IMR-90 (cell line): Measurements from ENCODE around the gene ZSCAN25. TPM values are rescaled to one million over a fixed set of nuclear protein-coding genes. Genes with fewer than 3 reads are reported as not detected.

Experiments
- ATAC-seq: fragments of 200-7000 bp; cut with Tn5 transposase; 2 replicates; pipeline ENCODE4 v1.9.1; 2020; ENCODE audit warnings: low read depth, mild to moderate bottlenecking, moderate library complexity
- BruUV-seq: library from RNA; stranded (reverse); fragments of 400-500 nt; replicated peaks from 2 replicates; lab custom pipeline; 2021; lab: Mats Ljungman, UMichigan
- CTCF ChIA-PET: fragments of 300-600 bp; formaldehyde crosslinking; extraction: SDS; loops from one replicate; lab custom pipeline; 2021; ENCODE audit warnings: antibody characterized with exemption; lab: Yijun Ruan, JAX
- POLR2A ChIA-PET: fragments of 300-600 bp; sonication (Branson Sonifier 250); formaldehyde crosslinking; loops from one replicate; lab custom pipeline; 2022; ENCODE audit warnings: antibody characterized with exemption; ENCODE audit not compliant: unreplicated experiment; lab: Charles Lee
- DNase-seq: peaks from one replicate; pipeline ENCODE4 v3.0.0; 2013
- H2AFZ ChIP-seq: replicated peaks from 2 replicates; pipeline ENCODE3; 2013; ENCODE audit warnings: low read length, mild to moderate bottlenecking; ENCODE audit not compliant: poor library complexity
- H2AK5ac ChIP-seq: 2 replicates; pipeline ENCODE4 v1.6.1; 2013; ENCODE audit warnings: low read depth, low read length, inconsistent platforms
- H2AK9ac ChIP-seq: replicated peaks from 2 replicates; pipeline ENCODE3; 2013; ENCODE audit warnings: mild to moderate bottlenecking, low read depth, low read length, moderate library complexity; ENCODE audit not compliant: poor library complexity
- H2BK120ac ChIP-seq: 2 replicates; pipeline ENCODE4 v1.6.1; 2013; ENCODE audit warnings: low read depth, low read length, inconsistent platforms
- H2BK15ac ChIP-seq: 3 replicates; pipeline ENCODE4 v1.6.1; 2013; ENCODE audit warnings: low read depth, low read length, inconsistent platforms
- H2BK20ac ChIP-seq: 2 replicates; pipeline ENCODE4 v1.6.1; 2013; ENCODE audit warnings: low read depth, mild to moderate bottlenecking, inconsistent platforms, low read length, moderate library complexity
- H2BK5ac ChIP-seq: 2 replicates; pipeline ENCODE4 v1.6.1; 2013; ENCODE audit warnings: mild to moderate bottlenecking, low read depth, low read length, inconsistent platforms; ENCODE audit not compliant: poor library complexity, severe bottlenecking
- H3K14ac ChIP-seq: replicated peaks from 2 replicates; pipeline ENCODE4 v1.6.1; 2013; ENCODE audit warnings: low read depth, low read length, inconsistent platforms
- H3K18ac ChIP-seq: 2 replicates; pipeline ENCODE4 v1.6.1; 2013; ENCODE audit warnings: low read depth, low read length, control low read depth
- H3K23ac ChIP-seq: 2 replicates; pipeline ENCODE4 v1.6.1; 2013; ENCODE audit warnings: low read depth, low read length, inconsistent platforms
- H3K27ac ChIP-seq: 2 replicates; pipeline ENCODE4 v1.5.1; 2013; ENCODE audit warnings: mild to moderate bottlenecking, control low read depth, low read length; ENCODE audit not compliant: insufficient read depth
- H3K27me3 ChIP-seq: 2 replicates; pipeline ENCODE4 v1.6.1; 2013; ENCODE audit warnings: low read length; ENCODE audit not compliant: control insufficient read depth, insufficient read depth
- H3K36me3 ChIP-seq: 2 replicates; pipeline ENCODE4 v1.6.1; 2013; ENCODE audit warnings: low read length, mixed read lengths; ENCODE audit not compliant: control insufficient read depth, insufficient read depth
- H3K4ac ChIP-seq: 2 replicates; pipeline ENCODE4 v1.6.1; 2013; ENCODE audit warnings: low read depth, low read length, inconsistent platforms
- H3K4me1 ChIP-seq: 2 replicates; pipeline ENCODE4 v1.6.1; 2013; ENCODE audit warnings: low read length, mixed read lengths; ENCODE audit not compliant: control insufficient read depth, insufficient read depth
- H3K4me2 ChIP-seq: 2 replicates; pipeline ENCODE4 v1.6.1; 2013; ENCODE audit warnings: low read depth, mild to moderate bottlenecking, control low read depth, low read length, moderate library complexity
- H3K4me3 ChIP-seq: 2 replicates; pipeline ENCODE4 v1.5.1; 2013; ENCODE audit warnings: low read depth, mild to moderate bottlenecking, control low read depth, low read length, moderate library complexity; ENCODE audit not compliant: insufficient read depth
- H3K56ac ChIP-seq: 2 replicates; pipeline ENCODE4 v1.6.1; 2013; ENCODE audit warnings: low read length, inconsistent platforms; ENCODE audit not compliant: insufficient read depth; ENCODE audit errors: extremely low read depth
- H3K79me1 ChIP-seq, 2 experiments: 2 replicates each; pipeline ENCODE4 v1.6.1; 2013; ENCODE audit warnings: low read length in 2 of 2, inconsistent platforms in 1 of 2, low read depth in 1 of 2
- H3K9ac ChIP-seq: 2 replicates; pipeline ENCODE4 v1.6.1; 2013; ENCODE audit warnings: low read depth, low read length, control low read depth
- H3K9me1 ChIP-seq: 2 replicates; pipeline ENCODE4 v1.6.1; 2013; ENCODE audit warnings: low read length, inconsistent platforms; ENCODE audit not compliant: insufficient read depth
- H3K9me3 ChIP-seq: 2 replicates; pipeline ENCODE4 v1.6.1; 2013; ENCODE audit warnings: low read length; ENCODE audit not compliant: control insufficient read depth, insufficient read depth
- H4K20me1 ChIP-seq: 2 replicates; pipeline ENCODE4 v1.6.1; 2013; ENCODE audit warnings: low read length, inconsistent platforms; ENCODE audit not compliant: insufficient read depth
- H4K5ac ChIP-seq: 2 replicates; pipeline ENCODE4 v1.6.1; 2013; ENCODE audit warnings: mild to moderate bottlenecking, low read depth, low read length, control low read depth
- H4K8ac ChIP-seq, 2 experiments: 2 replicates each; pipeline ENCODE4 v1.6.1; 2013; ENCODE audit warnings: low read depth in 2 of 2, low read length in 2 of 2, control low read depth in 1 of 2, inconsistent platforms in 1 of 2
- H4K91ac ChIP-seq: 2 replicates; pipeline ENCODE4 v1.6.1; 2013; ENCODE audit warnings: low read depth, low read length, inconsistent platforms; ENCODE audit not compliant: insufficient read depth
- SMC3 ChIP-seq: fragments of 150-350 bp; IDR thresholded peaks from 2 replicates; pipeline ENCODE4 v1.6.1; 2016; ENCODE audit warnings: low read depth, mild to moderate bottlenecking, antibody characterized with exemption, low read length, moderate library complexity
- WGBS, 2 experiments: methylation state at CpG; one replicate each; pipeline versions ENCODE4 v1.1.5 to v1.1.7; 2013; ENCODE audit warnings: missing lambda C conversion rate in 2 of 2; ENCODE audit not compliant: insufficient read length in 1 of 2; ENCODE audit errors: extremely low coverage in 2 of 2; 5-methylcytosine and 5-hydroxymethylcytosine counted together
- dilution Hi-C: fragments of 300-500 bp; cut with HindIII; formaldehyde crosslinking; loops from one replicate; pipeline ENCODE4 v1.14.3; 2018; ENCODE audit warnings: low sequenced_read_pairs; ENCODE audit not compliant: unreplicated experiment
- in situ Hi-C: fragments of 300-500 bp; cut with MboI; formaldehyde crosslinking; loops from 3 replicates; pipeline ENCODE4 v1.14.3; 2019; ENCODE audit warnings: low sequenced_read_pairs, inconsistent platforms, mixed read lengths
- intact Hi-C: fragments of 100-400 bp; cut with micrococcal nuclease; formaldehyde crosslinking; loops from 2 replicates; pipeline ENCODE4 v1.10.0; 2022
- polyA plus RNA-seq, 3 experiments: library from polyadenylated mRNA; depleted of rRNA; stranded (reverse); fragments of >200 nt; gene quantifications; 2 replicates each; pipeline ENCODE4 v1.2.3, GENCODE V29; 2012; ENCODE audit warnings: low replicate concordance in 1 of 3
- total RNA-seq: library from RNA; depleted of rRNA; stranded (reverse); fragments of >200 nt; gene quantifications from 2 replicates; pipeline ENCODE4 v1.2.3, GENCODE V29; 2012

Gene ZSCAN25
- total and polyA plus RNA-seq, 2 of the 4 experiments (the other 2 are of a cell fraction) = 6.2 to 9.0 TPM

- Histone ChIP-seq H2BK20ac (no peak overlapping the region), H4K5ac (no peak overlapping the region), H3K79me1 (peaks cover 31 to 52% of the 10 kb centered on the region in 2 experiments), H2AK5ac (no peak overlapping the region), H3K4me3 (no peak overlapping the region), H2BK15ac (no peak overlapping the region), H3K36me3 (peaks cover 32% of the 10 kb centered on the region), H3K4me1 (no peaks in the 10 kb centered on the region), H3K56ac (no peak overlapping the region), H4K20me1 (peaks cover 26% of the 10 kb centered on the region; the same call in 1 of the 2 replicates), H3K4me2 (no peak overlapping the region), H3K9me1 (peaks cover 4% of the 10 kb centered on the region), H3K4ac (no peak overlapping the region), H3K9me3 (no peaks in the 10 kb centered on the region), H3K23ac (no peak overlapping the region), H3K14ac (no peak overlapping the region), H3K27ac (no peak overlapping the region), H2AK9ac (no peak overlapping the region), H2BK5ac (no peak overlapping the region), H3K18ac (no peak overlapping the region), H4K91ac (no peak overlapping the region), H2BK120ac (no peak overlapping the region), H2AFZ (no peak overlapping the region), H4K8ac (no peak overlapping the region), H3K9ac (no peak overlapping the region), H3K27me3 (no peaks in the 10 kb centered on the region)
- dilution Hi-C loops (no loop called here), in situ Hi-C loops (no loop called here), intact Hi-C loops (no loop called here)
- no peak for TF ChIP-seq SMC3
- POLR2A ChIA-PET = interaction anchor here (0.6 kb wide), 1 partner anchor 8 kb away, joined by 4 read pairs; no protein-coding TSS in a partner anchor
- no CpG with 5 or more reads among the region's 1 CpG for WGBS, 2 experiments
- no TSS peak for BruUV-seq
- no peak for DNase-seq
- CTCF ChIA-PET = no interaction called here
- no peak for ATAC-seq
Measured at GRCh38 chr7:99573257-99573656, 43.5 kb upstream of the ZSCAN25 start.
